Lung microvascular endothelial cell (primary cell): ENCODE data around the gene S1PR4. TPM values are rescaled to one million over a fixed set of nuclear protein-coding genes. Genes with fewer than 3 reads are reported as not detected.
A peak's percentile ranks its signal among the peaks of the same experiment; 100 is the strongest.
"Not testable (repeated sequence)": the region's sequence is repeated elsewhere in the genome, so short reads cannot be mapped to it uniquely, and the experiment has no call there.

Experiments
- DNase-seq, 2 donors: peaks; one replicate each; pipeline versions ENCODE4 v3.0.0 to v3.0.0-alpha.2; 2010; ENCODE audit warnings: low read depth in 2 of 2
- total RNA-seq: library from RNA; depleted of rRNA; stranded (reverse); fragments of >200 nt; gene quantifications from 2 replicates; pipeline ENCODE4 v1.2.1, GENCODE V29; 2014

S1PR4 gene
- total RNA-seq, 1 donor from 2014 or later, result under 0.01 TPM

DNA sequence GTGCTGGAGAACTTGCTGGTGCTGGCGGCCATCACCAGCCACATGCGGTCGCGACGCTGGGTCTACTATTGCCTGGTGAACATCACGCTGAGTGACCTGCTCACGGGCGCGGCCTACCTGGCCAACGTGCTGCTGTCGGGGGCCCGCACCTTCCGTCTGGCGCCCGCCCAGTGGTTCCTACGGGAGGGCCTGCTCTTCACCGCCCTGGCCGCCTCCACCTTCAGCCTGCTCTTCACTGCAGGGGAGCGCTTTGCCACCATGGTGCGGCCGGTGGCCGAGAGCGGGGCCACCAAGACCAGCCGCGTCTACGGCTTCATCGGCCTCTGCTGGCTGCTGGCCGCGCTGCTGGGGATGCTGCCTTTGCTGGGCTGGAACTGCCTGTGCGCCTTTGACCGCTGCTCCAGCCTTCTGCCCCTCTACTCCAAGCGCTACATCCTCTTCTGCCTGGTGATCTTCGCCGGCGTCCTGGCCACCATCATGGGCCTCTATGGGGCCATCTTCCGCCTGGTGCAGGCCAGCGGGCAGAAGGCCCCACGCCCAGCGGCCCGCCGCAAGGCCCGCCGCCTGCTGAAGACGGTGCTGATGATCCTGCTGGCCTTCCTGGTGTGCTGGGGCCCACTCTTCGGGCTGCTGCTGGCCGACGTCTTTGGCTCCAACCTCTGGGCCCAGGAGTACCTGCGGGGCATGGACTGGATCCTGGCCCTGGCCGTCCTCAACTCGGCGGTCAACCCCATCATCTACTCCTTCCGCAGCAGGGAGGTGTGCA lies 587 bp downstream of the S1PR4 start:
- DNase-seq, result no peak

DNA sequence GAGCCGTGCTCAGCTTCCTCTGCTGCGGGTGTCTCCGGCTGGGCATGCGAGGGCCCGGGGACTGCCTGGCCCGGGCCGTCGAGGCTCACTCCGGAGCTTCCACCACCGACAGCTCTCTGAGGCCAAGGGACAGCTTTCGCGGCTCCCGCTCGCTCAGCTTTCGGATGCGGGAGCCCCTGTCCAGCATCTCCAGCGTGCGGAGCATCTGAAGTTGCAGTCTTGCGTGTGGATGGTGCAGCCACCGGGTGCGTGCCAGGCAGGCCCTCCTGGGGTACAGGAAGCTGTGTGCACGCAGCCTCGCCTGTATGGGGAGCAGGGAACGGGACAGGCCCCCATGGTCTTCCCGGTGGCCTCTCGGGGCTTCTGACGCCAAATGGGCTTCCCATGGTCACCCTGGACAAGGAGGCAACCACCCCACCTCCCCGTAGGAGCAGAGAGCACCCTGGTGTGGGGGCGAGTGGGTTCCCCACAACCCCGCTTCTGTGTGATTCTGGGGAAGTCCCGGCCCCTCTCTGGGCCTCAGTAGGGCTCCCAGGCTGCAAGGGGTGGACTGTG lies 1.2 kb downstream of the S1PR4 start:
- no peak for DNase-seq

DNA sequence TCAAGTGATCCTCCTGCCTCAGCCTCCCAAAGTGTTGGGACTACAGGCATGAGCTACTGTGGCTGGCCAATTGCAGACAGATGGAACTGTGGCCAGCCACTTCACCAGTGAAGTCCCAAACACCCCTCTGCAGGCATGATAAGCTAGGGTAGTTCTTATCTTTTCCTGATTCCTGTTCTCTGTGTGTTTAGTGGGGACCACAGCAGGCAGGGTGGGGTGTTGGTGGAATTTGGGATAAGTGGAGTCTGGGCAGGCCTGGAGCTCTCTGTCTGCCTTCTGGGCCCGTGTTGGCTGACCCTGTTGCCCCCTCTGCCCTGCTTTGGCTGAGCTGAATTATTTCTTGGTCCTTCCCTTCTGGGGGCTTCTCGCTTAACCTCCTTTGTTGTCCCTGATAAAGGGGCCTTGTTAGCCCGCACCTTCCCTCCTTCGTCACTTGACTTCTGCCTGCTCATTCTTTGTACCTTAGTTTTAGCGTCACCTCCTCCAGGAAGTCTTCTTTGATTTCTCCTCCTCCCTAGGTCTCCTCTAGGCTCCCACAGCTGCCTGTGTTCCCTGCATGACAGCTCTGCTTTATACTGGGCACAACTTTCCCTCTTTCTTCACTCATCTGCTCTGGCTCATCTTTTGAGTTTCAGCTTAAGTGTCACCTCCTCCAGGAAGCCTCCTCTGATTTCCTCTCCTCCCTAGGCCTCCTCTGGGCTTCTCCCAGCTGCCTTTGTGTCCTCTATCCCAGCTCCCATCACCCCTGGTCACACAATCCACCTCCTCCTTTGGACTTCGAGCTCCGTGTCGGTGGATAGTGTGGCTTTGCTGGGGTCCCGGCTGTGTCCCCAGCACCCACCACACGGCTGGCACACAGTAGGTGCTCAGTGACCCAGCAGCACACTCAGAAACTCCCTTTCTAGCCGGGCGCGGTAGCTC lies 5.4 kb downstream of the S1PR4 start:
- no peak for DNase-seq

DNA sequence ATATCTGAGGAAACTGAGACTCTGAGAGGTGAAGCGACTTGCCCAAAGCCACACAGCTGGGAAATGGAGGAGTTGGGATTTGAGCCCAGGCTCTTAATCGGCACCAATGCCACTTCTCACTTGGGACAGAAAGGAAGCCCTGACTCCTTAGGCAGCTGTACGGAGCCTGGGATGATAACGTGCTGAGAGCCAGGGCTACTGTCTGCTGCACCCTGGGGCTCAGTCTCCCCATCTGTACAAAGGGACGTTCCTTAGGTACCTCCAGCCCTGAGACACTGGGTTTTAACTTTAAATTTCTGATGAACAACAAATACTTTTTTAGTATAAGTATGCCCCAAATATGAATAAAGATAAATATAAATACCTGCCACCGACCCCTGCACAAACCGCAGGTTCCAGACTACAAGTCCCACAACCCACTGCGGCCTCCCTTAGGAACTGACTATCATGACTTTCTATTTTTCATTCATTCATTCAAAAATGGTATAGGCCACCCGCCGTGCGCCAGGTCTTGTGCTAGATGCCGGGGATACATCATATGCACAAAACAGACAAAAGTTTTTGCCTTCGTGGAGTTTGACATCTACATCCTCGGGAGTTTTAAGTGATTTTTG lies 6.4 kb downstream of the S1PR4 start:
- peak; percentile 72 to 82 for DNase-seq

DNA sequence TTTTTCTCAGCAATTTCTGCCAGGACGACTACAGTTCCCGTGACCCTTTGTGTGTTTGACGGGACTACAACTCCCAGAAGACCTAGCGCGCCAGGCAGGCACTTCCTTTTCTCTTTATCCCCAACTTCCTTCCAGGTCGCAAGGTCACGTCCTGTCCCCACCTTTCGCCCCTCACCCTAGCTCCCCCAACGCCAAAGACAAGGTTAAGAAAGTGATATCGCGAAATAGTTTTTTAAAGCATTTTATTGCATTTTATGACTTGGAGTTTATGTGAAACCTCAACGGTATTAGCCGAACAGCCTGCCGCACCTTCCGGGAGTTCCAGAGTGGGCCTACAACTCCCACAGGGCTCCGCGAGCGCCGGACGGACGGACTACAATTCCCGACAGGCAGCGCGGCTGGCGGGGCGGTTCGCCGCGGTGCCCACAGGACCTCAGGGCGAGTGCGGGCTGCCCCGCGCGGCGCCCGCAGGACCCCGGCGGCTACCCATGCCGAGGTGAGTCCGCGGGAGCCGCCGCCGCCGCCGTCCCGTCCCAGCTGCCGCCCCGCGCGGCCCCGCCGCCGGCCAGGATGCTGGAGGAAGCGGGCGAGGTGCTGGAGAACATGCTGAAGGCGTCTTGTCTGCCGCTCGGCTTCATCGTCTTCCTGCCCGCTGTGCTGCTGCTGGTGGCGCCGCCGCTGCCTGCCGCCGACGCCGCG lies 7.0 kb downstream of the S1PR4 start, which contains the start of gene NCLN:
Gene NCLN, plus strand, starts transcription at position 470 of the 699 bp plus-strand sequence. Its CDS starts 101 bp downstream, at position 571.
- peak; percentile 96 to 97 for DNase-seq

DNA sequence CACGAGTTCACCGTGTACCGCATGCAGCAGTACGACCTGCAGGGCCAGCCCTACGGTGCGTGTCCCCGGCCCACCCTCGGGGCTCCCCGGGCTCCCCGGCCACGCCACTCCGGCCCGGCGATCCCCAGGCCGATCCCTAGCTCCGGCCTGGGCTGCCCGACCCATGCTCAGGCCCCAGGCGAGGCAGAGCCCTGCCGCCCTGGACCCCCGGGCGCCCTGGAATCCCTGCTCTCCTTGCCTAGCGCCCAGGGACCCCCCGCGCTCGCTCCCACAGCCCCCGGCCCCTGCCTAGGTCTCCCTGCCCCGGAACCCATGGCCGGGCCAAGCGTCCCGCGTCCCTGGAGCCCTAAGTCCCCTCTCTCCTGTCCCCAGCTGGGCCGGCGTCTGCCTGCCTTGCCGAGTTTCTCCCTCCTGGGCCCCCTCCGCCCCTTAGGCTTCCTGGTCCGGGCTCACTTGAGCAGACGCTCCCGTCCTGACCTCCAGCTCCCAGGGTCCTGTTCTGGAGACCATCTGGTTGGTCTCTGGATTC lies 7.7 kb downstream of the S1PR4 start:
- DNase-seq, result peak; percentile 20 to 24

DNA sequence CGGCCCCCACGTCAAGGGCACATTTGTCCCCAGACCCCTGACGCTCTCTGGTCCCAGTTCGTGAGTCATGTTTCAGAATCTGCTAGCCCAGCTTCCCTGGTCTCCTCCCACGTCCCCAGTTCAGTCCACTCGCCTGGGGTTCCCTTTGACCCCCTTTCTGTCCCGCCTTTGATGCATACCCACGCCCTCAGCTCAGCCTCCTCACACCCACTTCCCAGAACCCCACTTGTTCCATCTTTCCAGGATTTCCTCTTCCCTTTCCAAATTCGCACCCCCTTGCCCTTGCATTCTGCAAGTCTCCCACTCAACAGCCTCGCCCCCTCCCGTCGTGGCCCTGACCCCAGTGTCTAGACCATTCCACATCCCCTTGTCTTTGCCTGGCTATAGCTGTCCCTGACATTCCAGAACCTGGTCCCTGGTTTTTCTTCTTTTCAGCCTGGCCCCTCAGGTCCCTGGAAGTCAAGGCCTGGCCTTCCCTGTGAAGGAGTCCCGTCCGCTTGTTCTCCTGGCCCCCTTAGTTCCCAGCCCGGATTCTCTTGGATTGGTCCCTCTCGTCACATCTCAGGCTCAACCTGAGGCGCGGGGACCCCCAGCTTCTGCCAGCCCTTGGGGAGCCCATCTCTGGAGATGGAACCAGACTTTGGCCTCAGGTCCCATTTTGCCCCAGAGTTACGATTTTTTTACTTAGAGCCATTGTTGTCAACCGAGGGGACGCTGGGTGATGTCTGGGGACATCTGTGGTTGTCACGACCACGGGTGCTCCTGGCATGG lies 8.5 kb downstream of the S1PR4 start:
- DNase-seq, result peak in 1 of 2 donors; percentile 15

DNA sequence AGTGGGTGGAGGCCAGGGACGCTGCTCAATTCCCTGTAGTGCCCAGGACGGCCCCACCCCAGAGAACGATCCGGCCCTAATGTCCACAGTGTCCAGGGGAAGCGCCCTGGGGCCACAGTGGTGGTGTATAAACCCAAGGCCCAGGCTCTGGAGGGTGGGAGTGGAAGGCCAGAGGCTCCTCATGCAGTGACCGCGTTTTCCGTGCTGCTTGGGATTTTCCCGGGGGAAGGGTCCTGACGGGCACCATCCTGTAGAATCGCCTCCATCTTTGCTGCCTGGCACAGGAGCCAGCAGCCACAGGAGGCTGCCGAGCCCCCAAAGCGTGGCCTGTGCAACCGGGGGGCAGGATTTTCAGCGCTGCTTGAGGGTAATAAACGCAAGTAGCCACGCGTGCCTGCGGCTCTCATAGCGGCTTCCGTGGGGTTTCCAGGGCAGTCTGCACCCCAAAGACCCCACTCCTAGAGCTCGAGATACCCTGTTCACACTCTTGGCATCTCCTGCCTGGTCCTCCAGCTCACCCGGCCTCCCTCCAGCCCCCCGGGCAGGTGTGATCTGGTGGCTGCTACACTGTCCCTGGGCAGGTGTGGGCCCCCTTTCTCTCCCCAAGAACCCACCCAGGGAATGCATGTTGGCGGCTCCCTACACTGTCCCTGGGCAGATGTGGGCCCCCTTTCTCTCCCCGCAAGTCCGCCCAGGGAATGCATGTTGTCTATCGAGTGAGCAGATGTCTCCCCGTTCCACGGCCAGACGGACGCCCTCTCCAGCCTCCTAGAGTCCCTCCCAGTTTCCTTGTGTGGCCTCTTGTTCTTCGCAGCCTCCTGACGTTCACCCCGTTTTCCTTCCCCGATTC lies 9.3 kb downstream of the S1PR4 start:
- no peak for DNase-seq

DNA sequence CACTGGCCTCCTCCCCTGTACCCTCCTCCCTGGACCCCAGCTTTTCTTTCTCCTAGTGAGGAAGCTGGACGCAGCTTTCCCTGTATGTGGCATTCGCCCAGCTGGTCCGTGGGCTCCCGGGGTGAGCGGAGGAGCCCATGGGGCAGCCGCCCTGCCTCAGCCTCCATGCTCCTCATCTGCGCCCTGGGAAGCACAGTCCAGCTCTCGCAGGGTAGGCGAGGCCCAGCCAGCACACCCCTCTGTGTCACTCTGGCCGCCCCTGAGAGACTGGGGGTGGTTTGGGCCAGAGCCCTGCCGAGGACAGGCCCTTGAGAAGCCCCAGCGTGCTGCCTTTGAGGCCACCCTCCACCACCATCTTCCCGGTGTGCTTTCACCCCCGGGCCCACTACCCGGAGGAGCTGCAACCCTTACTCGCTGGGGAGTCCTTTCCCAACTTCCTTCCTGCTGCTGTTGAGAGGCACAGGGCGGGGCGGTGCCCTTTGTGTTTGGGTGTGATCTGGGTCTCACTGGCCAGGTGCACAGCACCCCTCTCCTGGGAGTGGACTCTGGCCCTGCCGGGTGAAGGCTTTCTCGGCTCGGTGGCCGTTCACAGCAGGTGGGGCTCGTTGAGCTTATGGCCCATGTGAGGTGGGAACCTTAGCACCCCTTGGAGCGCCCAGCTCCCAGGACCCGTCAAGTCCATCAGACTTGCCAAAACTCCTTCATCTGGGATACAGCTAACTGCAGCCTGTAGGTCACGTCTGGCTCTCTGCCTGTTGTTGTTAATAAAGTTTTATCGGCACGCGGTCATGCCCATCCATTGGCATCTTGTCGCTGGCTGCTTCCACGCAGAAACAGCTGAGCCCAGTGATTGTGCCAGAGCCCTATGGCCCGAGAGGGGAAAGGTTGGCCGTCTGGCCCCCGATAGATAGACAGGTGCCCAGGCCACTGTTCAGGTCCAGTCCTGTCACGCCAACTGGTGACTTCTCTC lies 10.3 kb downstream of the S1PR4 start:
- DNase-seq, result no peak

DNA sequence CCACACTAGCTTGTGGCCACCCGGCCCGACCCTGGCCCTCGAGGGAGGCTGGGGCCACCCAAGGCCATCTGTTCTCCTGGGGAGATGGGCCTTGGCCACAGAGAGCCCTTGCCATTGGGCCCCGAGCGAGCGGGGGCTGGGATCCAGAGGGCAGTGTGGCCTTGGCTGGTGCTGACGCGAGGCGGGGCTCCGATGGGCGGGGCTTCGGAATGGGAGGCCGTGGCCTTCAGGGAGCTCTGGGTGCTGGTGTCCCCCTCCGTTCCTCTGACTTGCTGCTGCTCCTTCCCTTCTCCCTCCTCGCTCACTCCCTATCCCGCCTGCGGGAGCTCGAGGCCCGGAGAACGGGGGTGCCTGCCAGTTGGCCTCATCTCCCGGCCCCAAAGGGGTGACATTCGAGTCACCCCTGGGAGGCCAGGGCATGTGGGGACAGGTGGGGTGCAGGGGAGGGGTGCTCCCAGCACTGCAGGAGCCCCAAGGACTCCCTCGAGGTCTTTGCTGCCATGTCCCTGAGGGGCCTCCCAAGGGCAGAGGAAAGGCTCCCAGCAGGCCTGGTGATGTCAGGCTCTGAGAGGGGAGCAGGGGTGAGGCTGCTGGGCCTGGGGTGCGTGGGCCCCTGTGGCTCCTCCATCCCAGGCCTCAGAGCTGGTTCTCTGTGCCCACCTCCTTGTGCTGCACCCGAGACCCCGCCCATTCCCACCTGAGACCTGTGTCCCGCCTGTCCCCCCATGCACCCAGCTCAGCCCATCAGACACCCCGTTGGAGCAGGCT lies 11.3 kb downstream of the S1PR4 start:
- DNase-seq, result no peak

DNA sequence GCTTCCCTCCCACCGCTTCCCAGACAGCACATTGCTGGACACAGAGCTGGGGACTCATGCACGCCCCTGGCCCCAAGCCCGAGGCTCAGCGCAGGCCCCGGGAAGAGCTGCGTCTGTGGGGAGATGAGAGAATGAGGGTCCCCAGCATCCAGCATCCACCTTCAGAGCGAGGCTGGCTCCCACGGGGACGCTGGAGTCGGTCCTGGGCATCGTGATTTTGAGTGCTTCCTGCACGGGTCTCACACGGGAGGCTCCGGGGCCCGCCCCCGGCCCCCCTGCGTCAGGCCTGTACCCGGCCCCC lies 11.9 kb downstream of the S1PR4 start:
- no peak for DNase-seq

DNA sequence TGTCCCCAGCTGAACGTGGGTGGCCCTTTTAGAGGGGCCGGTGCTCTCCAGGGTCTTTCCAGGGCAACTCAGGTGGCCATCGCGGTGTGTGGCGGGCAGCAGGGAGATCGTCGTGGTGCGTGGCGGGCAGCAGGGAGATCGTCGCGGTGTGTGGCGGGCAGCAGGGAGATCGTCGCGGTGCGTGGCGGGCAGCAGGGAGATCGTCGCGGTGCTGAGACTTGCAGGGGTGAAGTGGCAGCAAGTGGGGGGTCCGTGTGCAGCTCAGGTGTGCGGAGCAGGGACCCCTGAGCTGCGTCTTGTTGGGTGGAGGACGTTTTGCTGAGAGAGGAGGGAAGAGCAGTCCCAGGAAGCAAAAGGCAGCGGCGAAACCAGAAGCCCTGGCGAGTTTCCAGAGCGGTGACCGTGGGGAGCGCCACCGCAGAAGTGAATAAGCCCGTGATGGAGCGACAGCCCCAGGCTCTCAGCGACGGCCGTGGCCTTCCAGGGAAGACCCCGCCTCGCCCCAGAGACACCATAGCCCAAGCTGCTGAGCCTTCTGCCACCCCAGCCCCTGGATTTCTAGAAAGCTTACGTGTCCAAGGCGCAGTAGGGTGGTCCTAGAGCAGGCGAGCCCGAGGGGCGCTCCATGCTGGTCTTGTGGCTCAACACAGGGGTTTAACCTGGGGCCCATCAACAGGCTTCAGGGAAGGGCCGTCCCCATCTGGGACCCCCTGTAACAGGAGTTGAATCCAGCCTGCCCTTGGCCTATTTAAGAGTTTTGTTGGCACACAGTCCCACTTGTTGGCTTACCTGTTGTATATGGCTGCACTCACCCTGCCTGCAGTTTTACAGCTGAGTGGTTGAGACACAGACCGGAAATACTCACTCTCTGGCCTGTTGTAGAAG lies 12.6 kb downstream of the S1PR4 start:
- DNase-seq, result no peak

DNA sequence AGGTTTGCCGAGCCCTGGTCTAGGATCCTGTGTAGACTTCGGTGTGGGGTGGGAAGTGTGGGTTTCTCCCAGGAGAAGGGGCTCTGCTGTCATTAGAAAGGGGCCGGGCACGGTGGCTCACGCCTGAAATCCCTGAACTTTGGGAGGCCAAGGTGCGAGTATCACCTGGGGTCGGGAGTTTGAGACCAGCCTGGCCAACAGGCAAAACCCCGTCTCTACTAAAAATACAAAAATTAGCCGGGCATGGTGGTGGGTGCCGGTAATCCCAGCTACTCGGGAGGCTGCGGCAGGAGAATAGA lies 13.2 kb downstream of the S1PR4 start:
- DNase-seq, result not testable (repeated sequence)

DNA sequence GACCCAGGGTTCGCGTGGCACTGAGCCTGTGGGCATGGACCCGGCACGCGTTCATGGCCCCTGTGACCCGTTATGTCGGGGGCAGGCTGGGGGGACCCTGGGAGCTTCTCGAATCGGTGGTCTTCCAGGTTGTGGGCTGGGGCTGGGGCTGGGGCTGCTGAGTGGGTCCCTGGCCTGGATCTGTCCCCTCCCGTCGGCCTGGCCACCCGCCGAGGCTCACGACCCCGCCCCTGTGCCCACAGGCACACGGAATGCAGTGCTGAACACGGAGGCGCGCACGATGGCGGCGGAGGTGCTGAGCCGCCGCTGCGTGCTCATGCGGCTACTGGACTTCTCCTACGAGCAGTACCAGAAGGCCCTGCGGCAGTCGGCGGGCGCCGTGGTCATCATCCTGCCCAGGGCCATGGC lies 13.7 kb downstream of the S1PR4 start:
- no peak for DNase-seq

DNA sequence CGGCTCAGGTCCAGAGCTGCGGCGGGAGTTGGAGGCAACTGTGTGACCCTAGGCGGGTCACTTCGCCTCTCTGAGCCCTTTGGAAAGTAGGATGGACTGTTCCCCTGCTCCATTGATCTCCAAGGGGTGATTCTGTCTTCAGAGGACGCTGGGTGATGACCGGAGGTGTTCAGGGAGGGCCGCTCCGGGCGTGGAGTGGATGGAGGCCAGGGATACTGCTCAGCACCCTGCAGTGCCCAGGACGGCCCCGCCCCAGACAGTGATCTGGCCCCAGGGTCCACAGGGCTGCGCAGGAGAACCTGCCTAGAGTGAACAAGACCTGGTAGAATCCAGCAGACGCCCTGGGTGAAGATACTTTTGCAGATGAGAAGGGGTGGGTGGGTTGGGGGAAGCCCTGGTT lies 14.1 kb downstream of the S1PR4 start:
- no peak for DNase-seq

DNA sequence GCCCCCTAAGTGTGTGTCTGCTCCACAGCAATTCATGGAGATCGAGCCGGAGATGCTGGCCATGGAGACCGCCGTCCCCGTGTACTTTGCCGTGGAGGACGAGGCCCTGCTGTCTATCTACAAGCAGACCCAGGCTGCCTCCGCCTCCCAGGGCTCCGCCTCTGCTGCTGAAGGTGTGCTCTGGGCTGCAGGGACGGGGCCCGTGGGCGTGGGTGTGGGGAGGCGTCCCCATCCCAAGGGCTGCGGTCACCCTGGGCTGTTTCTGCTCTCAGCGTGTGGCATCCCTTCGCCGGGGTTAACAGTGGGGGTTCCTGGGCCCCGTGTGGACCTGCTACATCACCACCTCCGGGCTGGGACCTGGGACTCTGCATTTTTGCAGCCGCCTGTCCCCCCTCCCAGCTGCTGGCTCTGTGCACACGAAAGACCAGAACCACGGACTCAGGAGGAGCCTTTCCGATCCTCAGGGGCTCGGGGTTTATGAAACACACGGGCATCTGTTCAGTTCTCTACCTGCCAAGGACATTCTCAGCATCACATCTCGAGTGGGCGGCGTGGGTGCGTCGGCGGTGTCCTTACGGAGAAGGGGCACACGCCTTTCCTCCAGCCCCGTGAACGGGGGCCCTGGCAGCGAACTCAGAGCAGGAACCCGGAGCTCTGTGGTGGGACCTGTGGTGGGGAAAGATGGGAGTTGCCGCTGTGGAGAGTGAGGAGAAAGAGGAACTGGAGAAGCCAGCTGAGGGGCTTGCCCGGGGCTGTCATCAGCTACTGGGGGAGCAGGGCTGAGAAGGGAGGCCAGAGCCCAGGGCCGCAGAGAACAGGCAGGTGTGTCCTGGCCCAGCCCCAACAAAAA lies 14.9 kb downstream of the S1PR4 start:
- DNase-seq, result no peak
